Caco-2 (cell line): ENCODE measurements around the gene AGAP1. TPM values are rescaled to one million over a fixed set of nuclear protein-coding genes. Genes with fewer than 3 reads are reported as not detected.

Experiments
- BruUV-seq: library from RNA; stranded (reverse); fragments of 400-500 nt; replicated peaks from 2 replicates; lab custom pipeline; 2021; lab: Mats Ljungman, UMichigan
- CTCF ChIA-PET: fragments of 300-600 bp; sonication (Branson Sonifier 250); formaldehyde crosslinking; loops from one replicate; lab custom pipeline; 2022; ENCODE audit warnings: antibody characterized with exemption; lab: Charles Lee
- POLR2A ChIA-PET: fragments of 300-600 bp; sonication (Branson Sonifier 250); formaldehyde crosslinking; loops from one replicate; lab custom pipeline; 2022; ENCODE audit warnings: antibody characterized with exemption; lab: Charles Lee
- DNase-seq, 2 experiments: peaks; one replicate each; pipeline versions ENCODE4 v3.0.0 to v3.0.0-alpha.2; 2020 to 2022
- H3K27me3 ChIP-seq: replicated peaks from 2 replicates; pipeline ENCODE4 v1.6.0; 2011; ENCODE audit warnings: low read length; ENCODE audit not compliant: control insufficient read depth, insufficient read depth
- H3K36me3 ChIP-seq: 2 replicates; pipeline ENCODE4 v1.5.1; 2011; ENCODE audit warnings: low read length; ENCODE audit not compliant: control insufficient read depth, insufficient read depth
- H3K4me1 ChIP-seq: fragments of 250-450 bp; sonication (Bioruptor Pico); 2 replicates; pipeline ENCODE4 v1.5.1; 2020; ENCODE audit warnings: mild to moderate bottlenecking
- H3K4me3 ChIP-seq: 2 replicates; pipeline ENCODE4 v1.5.1; 2011; ENCODE audit warnings: low read depth, mild to moderate bottlenecking, control low read depth, low read length
- H3K9me3 ChIP-seq: fragments of 250-450 bp; sonication (Bioruptor Pico); 2 replicates; pipeline ENCODE4 v1.5.1; 2020; ENCODE audit warnings: mild to moderate bottlenecking, moderate library complexity
- H3K27ac Mint-ChIP-seq: one replicate; pipeline ENCODE4 v1.8.0; 2022; ENCODE audit warnings: mixed read lengths; ENCODE audit not compliant: unreplicated experiment
- H3K27me3 Mint-ChIP-seq: one replicate; pipeline ENCODE4 v1.8.0; 2022; ENCODE audit warnings: mixed read lengths; ENCODE audit not compliant: insufficient read depth, unreplicated experiment
- H3K36me3 Mint-ChIP-seq: one replicate; pipeline ENCODE4 v1.8.0; 2022; ENCODE audit warnings: mild to moderate bottlenecking, mixed read lengths; ENCODE audit not compliant: insufficient read depth, unreplicated experiment
- H3K4me1 Mint-ChIP-seq: one replicate; pipeline ENCODE4 v1.8.0; 2022; ENCODE audit warnings: low read depth, mixed read lengths; ENCODE audit not compliant: unreplicated experiment
- H3K4me3 Mint-ChIP-seq: one replicate; pipeline ENCODE4 v1.8.0; 2022; ENCODE audit warnings: mild to moderate bottlenecking, moderate library complexity, mixed read lengths; ENCODE audit not compliant: unreplicated experiment
- H3K9me3 Mint-ChIP-seq: one replicate; pipeline ENCODE4 v1.8.0; 2022; ENCODE audit warnings: mixed read lengths; ENCODE audit not compliant: unreplicated experiment
- intact Hi-C: fragments of 100-400 bp; cut with micrococcal nuclease; formaldehyde crosslinking; loops from one replicate; pipeline ENCODE4 v1.10.0; 2022; ENCODE audit not compliant: unreplicated experiment
- total RNA-seq: library from RNA; stranded (reverse); gene quantifications from 2 replicates; pipeline ENCODE4 v1.2.3, GENCODE V29; 2022
- TF ChIP-seq, protein P1 (sequence below), 2 experiments: fragments of 200-600 bp in 1 of 2; IDR thresholded peaks; 1 replicate in 1 of 2; 2 replicates in 1 of 2; pipeline versions ENCODE4 v1.5.1 to v1.8.0; 2011 to 2022; ENCODE audit warnings: antibody characterized with exemption in 1 of 2, control low read depth in 1 of 2, inconsistent platforms in 1 of 2, low read depth in 1 of 2, low read length in 1 of 2, mild to moderate bottlenecking in 1 of 2, moderate library complexity in 1 of 2; ENCODE audit not compliant: insufficient read depth in 1 of 2, severe bottlenecking in 1 of 2, unreplicated experiment in 1 of 2

The AGAP1 gene
- total RNA-seq, 1 experiment from 2014 or later = 41.7 TPM

- no peaks in the 10 kb centered on the region for H3K4me1 ChIP-seq
- CTCF ChIA-PET = no interaction called here
- no peak for DNase-seq
- TSS peak; percentile 39 for BruUV-seq
- H3K9me3 ChIP-seq = no peaks in the 10 kb centered on the region
- H3K27me3 ChIP-seq = no peaks in the 10 kb centered on the region
- H3K36me3 Mint-ChIP-seq = peaks cover 5% of the 10 kb centered on the region
- POLR2A ChIA-PET = no interaction called here
- H3K4me3 ChIP-seq = no peak overlapping the region
- TF ChIP-seq, protein P1, sequence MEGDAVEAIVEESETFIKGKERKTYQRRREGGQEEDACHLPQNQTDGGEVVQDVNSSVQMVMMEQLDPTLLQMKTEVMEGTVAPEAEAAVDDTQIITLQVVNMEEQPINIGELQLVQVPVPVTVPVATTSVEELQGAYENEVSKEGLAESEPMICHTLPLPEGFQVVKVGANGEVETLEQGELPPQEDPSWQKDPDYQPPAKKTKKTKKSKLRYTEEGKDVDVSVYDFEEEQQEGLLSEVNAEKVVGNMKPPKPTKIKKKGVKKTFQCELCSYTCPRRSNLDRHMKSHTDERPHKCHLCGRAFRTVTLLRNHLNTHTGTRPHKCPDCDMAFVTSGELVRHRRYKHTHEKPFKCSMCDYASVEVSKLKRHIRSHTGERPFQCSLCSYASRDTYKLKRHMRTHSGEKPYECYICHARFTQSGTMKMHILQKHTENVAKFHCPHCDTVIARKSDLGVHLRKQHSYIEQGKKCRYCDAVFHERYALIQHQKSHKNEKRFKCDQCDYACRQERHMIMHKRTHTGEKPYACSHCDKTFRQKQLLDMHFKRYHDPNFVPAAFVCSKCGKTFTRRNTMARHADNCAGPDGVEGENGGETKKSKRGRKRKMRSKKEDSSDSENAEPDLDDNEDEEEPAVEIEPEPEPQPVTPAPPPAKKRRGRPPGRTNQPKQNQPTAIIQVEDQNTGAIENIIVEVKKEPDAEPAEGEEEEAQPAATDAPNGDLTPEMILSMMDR (IDR thresholded peaks at IDR 0.05; ENCODE audit: insufficient read depth in 1 of 2, low read depth in 1 of 2, low read length in 1 of 2, severe bottlenecking in 1 of 2, unreplicated experiment in 1 of 2) = no peak
- H3K36me3 ChIP-seq = no peaks in the 10 kb centered on the region
- H3K4me1 Mint-ChIP-seq = no peaks in the 10 kb centered on the region
- no peaks in the 10 kb centered on the region for H3K9me3 Mint-ChIP-seq
- intact Hi-C loops = no loop called here
- H3K4me3 Mint-ChIP-seq = no peak overlapping the region
- no peaks in the 10 kb centered on the region for H3K27me3 Mint-ChIP-seq
- H3K27ac Mint-ChIP-seq = no peak overlapping the region
Observed at GRCh38 chr2:236164925-236165841, 671.3 kb downstream of the AGAP1 start.

DNA sequence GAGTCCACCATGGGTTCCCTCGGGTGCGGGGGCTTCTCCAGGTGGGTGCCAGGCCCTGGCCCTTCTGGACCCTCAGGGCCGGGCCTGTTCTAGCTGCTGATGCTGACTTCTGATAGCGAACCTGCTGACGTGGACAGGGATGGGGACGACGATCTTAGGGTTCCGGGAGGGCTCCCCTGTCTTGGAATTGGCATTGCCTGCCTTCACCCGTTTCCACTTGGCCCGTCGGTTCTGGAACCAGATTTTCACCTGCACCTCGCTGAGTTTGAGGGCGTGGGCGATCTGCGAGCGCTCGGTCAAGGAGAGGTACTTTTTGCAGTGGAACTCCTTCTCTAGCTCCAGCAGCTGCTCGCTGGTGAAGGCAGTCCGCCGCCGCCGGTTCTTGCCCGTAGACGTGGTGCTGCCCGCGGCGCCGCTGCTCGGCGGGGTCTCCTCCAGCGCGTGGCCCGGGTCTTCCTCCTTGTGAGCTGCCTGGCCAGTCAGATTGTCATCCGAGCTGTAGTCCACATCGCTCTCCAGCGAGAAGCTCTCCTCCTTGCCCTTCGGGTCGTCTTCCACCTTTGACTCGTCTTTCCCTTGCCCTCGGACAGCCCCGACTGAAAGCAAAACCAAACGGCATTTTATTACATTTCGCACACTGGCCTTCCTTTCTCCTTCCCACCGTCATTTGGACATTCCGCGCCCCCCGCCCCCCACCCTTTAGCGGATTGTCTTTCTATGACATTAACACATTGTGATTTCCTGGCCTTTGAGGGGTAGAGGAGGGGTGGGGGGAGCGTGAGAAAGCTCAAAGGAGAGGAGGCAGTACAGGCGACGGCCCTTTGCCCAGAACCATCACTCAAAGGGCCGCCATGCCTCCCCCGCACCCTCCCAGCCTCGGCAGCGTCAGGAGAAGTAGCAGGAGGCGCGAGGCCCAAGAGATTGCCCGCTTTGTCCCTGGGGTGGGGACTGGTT, 672.3 kb downstream of the AGAP1 start:
- TF ChIP-seq, protein P1 (IDR thresholded peaks at IDR 0.05; ENCODE audit: insufficient read depth in 1 of 2, low read depth in 1 of 2, low read length in 1 of 2, severe bottlenecking in 1 of 2, unreplicated experiment in 1 of 2) = no peak
- H3K4me1 Mint-ChIP-seq = no peaks in the 10 kb centered on the region
- no peaks in the 10 kb centered on the region for H3K4me1 ChIP-seq
- peak overlapping the region; percentile 70 for H3K4me3 ChIP-seq
- no peaks in the 10 kb centered on the region for H3K36me3 ChIP-seq
- no peak for DNase-seq
- intact Hi-C loops = no loop called here
- no peaks in the 10 kb centered on the region for H3K9me3 Mint-ChIP-seq
- no peaks in the 10 kb centered on the region for H3K27me3 Mint-ChIP-seq
- POLR2A ChIA-PET = no interaction called here
- no TSS peak for BruUV-seq
- no peaks in the 10 kb centered on the region for H3K9me3 ChIP-seq
- CTCF ChIA-PET = no interaction called here
- peaks cover 5% of the 10 kb centered on the region for H3K36me3 Mint-ChIP-seq
- no peak overlapping the region for H3K27ac Mint-ChIP-seq
- H3K4me3 Mint-ChIP-seq = peak overlapping the region; percentile 62
- H3K27me3 ChIP-seq = no peaks in the 10 kb centered on the region

- H3K4me1 Mint-ChIP-seq = no peaks in the 10 kb centered on the region
- Histone ChIP-seq H3K9me3 (no peaks in the 10 kb centered on the region), H3K4me1 (no peaks in the 10 kb centered on the region), H3K4me3 (peak overlapping the region; percentile 70), H3K27me3 (no peaks in the 10 kb centered on the region), H3K36me3 (no peaks in the 10 kb centered on the region)
- no TSS peak for BruUV-seq
- H3K36me3 Mint-ChIP-seq = peaks cover 5% of the 10 kb centered on the region
- ChIA-PET POLR2A (no interaction called here), CTCF (no interaction called here)
- TF ChIP-seq, protein P1 (IDR thresholded peaks at IDR 0.05; ENCODE audit: insufficient read depth in 1 of 2, low read depth in 1 of 2, low read length in 1 of 2, severe bottlenecking in 1 of 2, unreplicated experiment in 1 of 2) = no peak
- H3K4me3 Mint-ChIP-seq = peak overlapping the region; percentile 62
- intact Hi-C loops = no loop called here
- no peak for DNase-seq
- H3K9me3 Mint-ChIP-seq = no peaks in the 10 kb centered on the region
- H3K27ac Mint-ChIP-seq = no peak overlapping the region
- H3K27me3 Mint-ChIP-seq = no peaks in the 10 kb centered on the region
Observed at GRCh38 chr2:236166796-236167296, 673.0 kb downstream of the AGAP1 start.
